HFFc6 (cell line): ENCODE measurements around the gene HOXB6. TPM values are rescaled to one million over a fixed set of nuclear protein-coding genes. Genes with fewer than 3 reads are reported as not detected.
A peak's percentile ranks its signal among the peaks of the same experiment; 100 is the strongest.

Experiments used
- DNase-seq: peaks from one replicate; pipeline ENCODE4 v3.0.0-alpha.2; 2018
- H3K27ac Mint-ChIP-seq: 2 replicates; pipeline ENCODE4 v1.8.0; 2020; ENCODE audit warnings: mild to moderate bottlenecking, mixed read lengths
- H3K27me3 Mint-ChIP-seq: 2 replicates; pipeline ENCODE4 v1.8.0; 2021; ENCODE audit warnings: mild to moderate bottlenecking, moderate library complexity, mixed read lengths; ENCODE audit not compliant: insufficient read depth
- H3K36me3 Mint-ChIP-seq: 2 replicates; pipeline ENCODE4 v1.8.0; 2021; ENCODE audit warnings: low read depth, mixed read lengths
- H3K4me1 Mint-ChIP-seq: 2 replicates; pipeline ENCODE4 v1.8.0; 2020; ENCODE audit warnings: low read depth, mixed read lengths
- H3K4me3 Mint-ChIP-seq: 2 replicates; pipeline ENCODE4 v1.8.0; 2020; ENCODE audit warnings: mild to moderate bottlenecking, moderate library complexity, mixed read lengths
- H3K9me3 Mint-ChIP-seq: 2 replicates; pipeline ENCODE4 v1.8.0; 2020; ENCODE audit warnings: mild to moderate bottlenecking, mixed read lengths
- total RNA-seq, 6 experiments: library from RNA; stranded (reverse); fragmentation: NEBNext Ultra II Directional; extraction: Animal tissue kit (Norgen Biotek cat#: 25700); gene quantifications; 2 replicates in 1 of 6; 3 replicates in 5 of 6; pipeline ENCODE4 v1.2.3, GENCODE V29; 2021
- TF ChIP-seq, protein P1 (sequence below): fragments of 200-600 bp; sonication (generic); IDR thresholded peaks from 2 replicates; pipeline ENCODE4 v1.5.0; 2021; ENCODE audit warnings: antibody characterized with exemption, mild to moderate bottlenecking

HOXB6 gene
- total RNA-seq, 6 experiments from 2014 or later: not detected

DNA sequence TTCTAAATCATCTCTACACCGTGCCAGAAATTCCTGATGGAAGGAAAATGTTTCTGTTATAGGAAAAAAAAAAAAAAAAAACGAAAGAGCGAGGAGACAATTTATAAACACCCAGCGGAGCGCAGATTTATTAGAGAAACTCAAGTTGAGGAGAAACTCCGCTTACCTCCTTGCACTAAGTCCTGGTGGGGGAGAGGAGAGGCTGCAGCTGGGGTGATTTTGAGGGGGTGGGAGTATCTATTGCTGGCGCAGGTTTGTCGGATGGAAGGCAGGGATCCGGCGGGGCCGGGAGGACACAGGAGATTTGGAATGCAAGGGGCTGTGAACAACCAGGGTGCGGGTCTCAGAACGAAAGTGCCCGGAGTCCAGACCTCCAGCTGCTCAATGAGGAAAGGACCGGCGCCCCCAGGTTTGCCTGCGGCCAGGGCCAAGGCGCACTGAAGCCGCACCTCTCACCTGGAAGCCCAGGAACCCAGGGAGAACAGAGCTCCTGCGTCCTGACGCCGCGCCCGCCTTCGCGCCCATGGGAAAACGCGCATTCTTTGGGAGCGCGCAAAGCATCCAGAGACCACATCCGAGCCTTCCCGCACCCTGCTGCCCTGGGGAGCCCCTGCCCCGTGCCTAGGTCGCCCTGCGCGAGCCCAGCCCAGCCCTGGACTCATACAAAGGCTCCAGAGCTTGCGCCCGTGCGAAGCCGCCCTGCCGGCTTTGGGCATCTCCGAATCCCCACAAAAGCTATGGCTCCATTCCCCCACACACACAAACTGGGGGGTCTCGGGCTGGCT lies 12.9 kb upstream of the HOXB6 start:
- H3K4me3 Mint-ChIP-seq: peak overlapping the region; percentile 10; the same call in 1 of the 2 replicates
- no peak overlapping the region for H3K27ac Mint-ChIP-seq
- no peaks in the 10 kb centered on the region for H3K36me3 Mint-ChIP-seq
- H3K9me3 Mint-ChIP-seq: no peaks in the 10 kb centered on the region
- H3K27me3 Mint-ChIP-seq: peaks cover 87% of the 10 kb centered on the region
- TF ChIP-seq, protein P1, sequence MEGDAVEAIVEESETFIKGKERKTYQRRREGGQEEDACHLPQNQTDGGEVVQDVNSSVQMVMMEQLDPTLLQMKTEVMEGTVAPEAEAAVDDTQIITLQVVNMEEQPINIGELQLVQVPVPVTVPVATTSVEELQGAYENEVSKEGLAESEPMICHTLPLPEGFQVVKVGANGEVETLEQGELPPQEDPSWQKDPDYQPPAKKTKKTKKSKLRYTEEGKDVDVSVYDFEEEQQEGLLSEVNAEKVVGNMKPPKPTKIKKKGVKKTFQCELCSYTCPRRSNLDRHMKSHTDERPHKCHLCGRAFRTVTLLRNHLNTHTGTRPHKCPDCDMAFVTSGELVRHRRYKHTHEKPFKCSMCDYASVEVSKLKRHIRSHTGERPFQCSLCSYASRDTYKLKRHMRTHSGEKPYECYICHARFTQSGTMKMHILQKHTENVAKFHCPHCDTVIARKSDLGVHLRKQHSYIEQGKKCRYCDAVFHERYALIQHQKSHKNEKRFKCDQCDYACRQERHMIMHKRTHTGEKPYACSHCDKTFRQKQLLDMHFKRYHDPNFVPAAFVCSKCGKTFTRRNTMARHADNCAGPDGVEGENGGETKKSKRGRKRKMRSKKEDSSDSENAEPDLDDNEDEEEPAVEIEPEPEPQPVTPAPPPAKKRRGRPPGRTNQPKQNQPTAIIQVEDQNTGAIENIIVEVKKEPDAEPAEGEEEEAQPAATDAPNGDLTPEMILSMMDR: no peak
- no peak for DNase-seq
- H3K4me1 Mint-ChIP-seq: peaks cover 18% of the 10 kb centered on the region

DNA sequence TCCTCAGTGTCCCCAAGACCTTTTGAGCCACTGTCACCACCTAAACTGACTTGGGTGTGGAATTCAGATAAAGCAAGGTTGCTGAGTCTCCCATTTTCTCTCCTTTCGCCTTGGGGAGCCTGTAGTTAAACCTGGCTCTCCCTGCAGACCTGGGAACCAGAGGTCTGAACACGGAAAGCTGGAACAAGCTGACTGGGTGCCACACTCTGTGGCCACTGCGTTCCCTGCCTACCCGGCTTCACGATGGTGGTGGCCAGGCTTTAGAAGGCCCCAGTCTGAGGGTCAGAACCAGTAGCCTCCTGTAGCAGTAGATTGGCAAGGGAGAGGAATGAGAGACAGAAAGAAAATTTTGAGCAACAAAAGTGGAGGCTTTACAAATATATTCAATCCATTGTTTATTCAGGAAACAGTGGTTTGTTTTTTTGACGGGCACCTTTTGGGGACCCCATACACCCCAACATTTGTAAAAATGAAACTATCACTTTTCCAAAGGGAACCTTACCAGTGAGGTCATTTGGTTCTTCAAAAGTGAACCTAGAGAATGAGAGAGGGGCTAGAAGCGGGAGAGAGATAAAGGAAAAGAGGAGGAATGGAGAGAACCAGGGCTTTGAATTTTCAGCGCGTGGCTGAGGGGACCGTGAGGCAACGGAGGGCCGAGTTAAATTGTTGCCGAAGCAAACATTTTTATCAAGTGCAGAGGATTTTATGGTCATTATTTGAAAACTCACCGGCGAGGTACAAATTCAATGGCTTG lies 12.1 kb upstream of the HOXB6 start:
- H3K4me1 Mint-ChIP-seq: peaks cover 23% of the 10 kb centered on the region
- TF ChIP-seq, protein P1: no peak
- H3K4me3 Mint-ChIP-seq: peak overlapping the region; percentile 10; the same call in 1 of the 2 replicates
- no peak overlapping the region for H3K27ac Mint-ChIP-seq
- no peaks in the 10 kb centered on the region for H3K9me3 Mint-ChIP-seq
- DNase-seq: no peak
- H3K27me3 Mint-ChIP-seq: peaks cover 85% of the 10 kb centered on the region
- no peaks in the 10 kb centered on the region for H3K36me3 Mint-ChIP-seq

DNA sequence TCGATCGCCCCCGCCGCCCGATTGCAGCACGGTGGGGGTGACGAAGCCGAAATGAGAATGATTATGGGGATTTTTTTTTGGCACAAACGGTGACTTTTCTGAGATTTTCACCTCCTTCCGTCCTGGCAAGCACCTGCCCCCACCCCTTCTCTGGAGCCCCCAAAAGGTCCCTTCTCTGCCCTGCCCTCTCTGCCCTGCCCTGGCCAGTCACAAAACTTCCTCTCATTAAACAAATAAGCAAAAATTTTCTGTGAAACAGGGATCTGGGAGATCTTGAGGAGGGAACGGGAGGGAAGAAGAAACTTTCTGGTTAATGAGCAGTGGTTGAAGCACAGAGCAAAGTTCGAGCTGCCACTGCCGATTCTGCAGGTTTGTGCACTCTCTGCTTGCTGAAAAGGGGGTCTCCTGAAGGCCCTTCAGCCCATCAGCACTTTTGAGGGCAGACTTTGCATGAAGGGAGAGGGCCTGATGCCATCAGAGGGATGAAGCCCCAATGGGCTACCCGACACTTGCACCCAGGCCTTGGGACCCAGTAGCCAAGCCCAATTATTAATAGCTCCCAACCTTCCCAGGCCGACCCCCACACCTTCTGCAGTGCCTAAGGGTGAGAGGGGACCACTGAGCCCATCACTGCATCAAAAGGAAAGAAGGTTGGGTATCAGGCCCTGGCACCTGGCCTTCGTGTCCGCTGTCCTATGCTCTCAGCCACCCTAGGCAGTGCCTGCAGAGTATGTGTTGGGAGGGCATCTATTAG lies 11.4 kb upstream of the HOXB6 start:
- H3K9me3 Mint-ChIP-seq: no peaks in the 10 kb centered on the region
- DNase-seq: no peak
- peaks cover 23% of the 10 kb centered on the region for H3K4me1 Mint-ChIP-seq
- H3K4me3 Mint-ChIP-seq: no peak overlapping the region
- H3K27ac Mint-ChIP-seq: no peak overlapping the region
- no peaks in the 10 kb centered on the region for H3K36me3 Mint-ChIP-seq
- TF ChIP-seq, protein P1: no peak
- peaks cover 83% of the 10 kb centered on the region for H3K27me3 Mint-ChIP-seq

DNA sequence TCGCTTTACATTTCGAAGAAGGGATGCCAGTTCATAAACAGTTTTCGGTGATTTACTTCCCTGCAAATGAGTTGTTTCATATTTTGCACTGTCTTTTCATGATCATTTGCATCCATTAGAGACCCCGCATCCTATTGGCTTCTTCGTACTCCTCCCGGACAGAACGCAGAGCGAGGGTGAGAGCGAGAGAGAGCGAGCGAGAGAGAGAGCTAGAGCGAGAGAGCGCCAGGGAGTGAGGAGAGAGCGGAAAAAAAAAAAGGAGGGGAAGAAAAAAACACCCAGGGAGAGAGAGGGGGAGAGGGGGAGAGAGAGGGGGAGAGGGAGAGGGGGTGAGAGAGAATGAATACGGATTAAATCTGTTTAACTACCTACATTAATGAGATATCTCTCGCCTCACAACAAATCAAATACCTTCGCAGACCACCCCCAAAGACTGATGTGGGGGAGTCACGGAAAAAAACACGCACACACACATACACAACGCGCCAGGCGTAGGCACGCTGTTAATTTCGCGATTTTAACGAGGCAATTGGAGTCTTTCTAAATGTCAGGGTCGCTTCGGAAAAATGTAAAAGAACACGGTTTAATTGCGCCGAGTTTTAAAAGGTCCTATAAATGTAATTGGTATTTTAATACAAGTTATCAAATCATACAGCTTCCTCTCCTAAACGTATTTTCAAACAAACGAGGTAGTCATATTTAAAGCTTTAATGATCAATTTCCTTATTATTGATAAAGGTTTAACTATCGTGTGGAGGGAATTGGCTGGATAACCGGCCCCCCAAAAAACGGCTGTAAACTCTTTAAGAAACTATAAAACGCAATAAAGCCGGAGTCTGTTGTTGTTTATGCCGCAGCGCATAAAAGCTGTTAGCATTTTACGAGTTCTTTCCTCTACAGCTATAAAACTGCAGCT lies 10.5 kb upstream of the HOXB6 start, which contains the start of gene HOXB8:
Gene HOXB8 (minus strand): TSS at position 246 of the 916 bp plus-strand sequence. CDS start 588 bp downstream, outside the sequence.
- no peak for DNase-seq
- no peak within 1 kb of the TSS for H3K27ac Mint-ChIP-seq
- TF ChIP-seq, protein P1: no peak
- no peaks in the 10 kb centered on the region for H3K36me3 Mint-ChIP-seq
- H3K9me3 Mint-ChIP-seq: no peaks in the 10 kb centered on the region
- peaks cover 28% of the 10 kb centered on the region for H3K4me1 Mint-ChIP-seq
- no peak within 1 kb of the TSS for H3K4me3 Mint-ChIP-seq
- H3K27me3 Mint-ChIP-seq: peaks cover 80% of the 10 kb centered on the region
